Peyer's patch (tissue), 4 donors: ENCODE measurements around the gene FLCN. TPM values are rescaled to one million over a fixed set of nuclear protein-coding genes. Genes with fewer than 3 reads are reported as not detected.
"Not testable (repeated sequence)": the region's sequence is repeated elsewhere in the genome, so short reads cannot be mapped to it uniquely, and the experiment has no call there.

Source experiments
- DNase-seq, 3 donors: peaks; one replicate each; pipeline ENCODE4 v3.0.0-alpha.2; 2017 to 2019
- H3K27ac ChIP-seq, 4 donors: fragments of 200-600 bp; sonication (generic); one replicate each; pipeline ENCODE4 v1.5.1; 2016 to 2019
- H3K27me3 ChIP-seq, 2 donors: fragments of 200-600 bp; sonication (generic); one replicate each; pipeline ENCODE4 v1.5.1; 2019
- H3K36me3 ChIP-seq, 3 donors: fragments of 200-600 bp; sonication (generic); one replicate each; pipeline ENCODE4 v1.5.1; 2016 to 2019
- H3K4me1 ChIP-seq, 4 donors: fragments of 200-600 bp; sonication (generic); one replicate each; pipeline ENCODE4 v1.5.1; 2016 to 2019
- H3K4me3 ChIP-seq, 4 donors: fragments of 200-600 bp; sonication (generic); 1 replicate in 3 of 4; 2 replicates in 1 of 4; pipeline ENCODE4 v1.5.1; 2016 to 2019; ENCODE audit warnings: mild to moderate bottlenecking in 1 of 4
- H3K9me3 ChIP-seq, 4 donors: fragments of 200-600 bp; sonication (generic); one replicate each; pipeline ENCODE4 v1.5.1; 2016 to 2019; ENCODE audit warnings: mild to moderate bottlenecking in 1 of 4
- POLR2A ChIP-seq, 2 donors: fragments of 450-650 bp; IDR thresholded peaks; one replicate each; pipeline ENCODE4 v1.5.1; 2017; ENCODE audit warnings: antibody characterized with exemption in 2 of 2, mild to moderate bottlenecking in 2 of 2, moderate library complexity in 2 of 2
- total RNA-seq, 4 donors: library from RNA; depleted of rRNA; stranded (reverse); fragments of >200 nt; gene quantifications; one replicate each; pipeline ENCODE4 v1.1.0, GENCODE V29; 2016
- TF ChIP-seq, protein P1 (sequence below), 6 experiments: fragments of 450-650 bp in 4 of 6; fragments of 200-600 bp in 2 of 6; sonication (generic) in 1 of 6; IDR thresholded peaks; one replicate each; pipeline ENCODE4 v1.5.1; 2017 to 2019; ENCODE audit warnings: antibody characterized with exemption in 6 of 6, mild to moderate bottlenecking in 3 of 6, moderate library complexity in 1 of 6

Gene FLCN
- total RNA-seq, 4 donors from 2014 or later, result 186 to 243 (median 210) TPM

DNA sequence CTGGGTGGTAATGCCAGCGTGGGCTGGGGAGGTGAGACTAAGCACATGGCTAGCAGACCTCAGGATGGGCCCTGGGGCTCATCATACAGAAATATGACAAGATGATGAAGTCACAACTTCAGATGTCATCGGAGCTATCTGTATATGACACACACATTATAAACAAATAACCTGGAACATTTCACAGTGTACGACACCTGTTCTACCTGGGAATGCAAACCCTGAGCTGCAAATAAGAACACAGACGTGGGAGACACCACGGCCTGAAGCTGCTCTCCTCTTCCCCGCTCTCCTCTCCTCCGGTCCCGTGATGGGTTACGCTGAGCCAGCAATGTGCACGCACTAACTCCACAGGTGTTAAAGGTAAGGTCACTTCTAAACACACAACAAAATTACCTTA is 35.7 kb downstream of the FLCN start:
- Histone ChIP-seq H3K27me3 (no peaks in the 10 kb centered on the region), H3K4me1 (peaks cover 0 to 39% (median 14%) of the 10 kb centered on the region in 4 donors), H3K9me3 (no peaks in the 10 kb centered on the region), H3K36me3 (no peaks in the 10 kb centered on the region), H3K27ac (peak overlapping the region in 3 of 4 donors; percentile 2 to 73 (median 37)), H3K4me3 (no peak overlapping the region)
- DNase-seq, result no peak
- TF ChIP-seq, protein P1, sequence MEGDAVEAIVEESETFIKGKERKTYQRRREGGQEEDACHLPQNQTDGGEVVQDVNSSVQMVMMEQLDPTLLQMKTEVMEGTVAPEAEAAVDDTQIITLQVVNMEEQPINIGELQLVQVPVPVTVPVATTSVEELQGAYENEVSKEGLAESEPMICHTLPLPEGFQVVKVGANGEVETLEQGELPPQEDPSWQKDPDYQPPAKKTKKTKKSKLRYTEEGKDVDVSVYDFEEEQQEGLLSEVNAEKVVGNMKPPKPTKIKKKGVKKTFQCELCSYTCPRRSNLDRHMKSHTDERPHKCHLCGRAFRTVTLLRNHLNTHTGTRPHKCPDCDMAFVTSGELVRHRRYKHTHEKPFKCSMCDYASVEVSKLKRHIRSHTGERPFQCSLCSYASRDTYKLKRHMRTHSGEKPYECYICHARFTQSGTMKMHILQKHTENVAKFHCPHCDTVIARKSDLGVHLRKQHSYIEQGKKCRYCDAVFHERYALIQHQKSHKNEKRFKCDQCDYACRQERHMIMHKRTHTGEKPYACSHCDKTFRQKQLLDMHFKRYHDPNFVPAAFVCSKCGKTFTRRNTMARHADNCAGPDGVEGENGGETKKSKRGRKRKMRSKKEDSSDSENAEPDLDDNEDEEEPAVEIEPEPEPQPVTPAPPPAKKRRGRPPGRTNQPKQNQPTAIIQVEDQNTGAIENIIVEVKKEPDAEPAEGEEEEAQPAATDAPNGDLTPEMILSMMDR (IDR thresholded peaks at IDR 0.05), result no peak
- TF ChIP-seq POLR2A (IDR thresholded peaks at IDR 0.05), result no peak

- no peaks in the 10 kb centered on the region for H3K27me3 ChIP-seq
- peak overlapping the region in 3 of 4 donors; percentile 2 to 73 (median 37) for H3K27ac ChIP-seq
- TF ChIP-seq, protein P1 (IDR thresholded peaks at IDR 0.05), result no peak
- TF ChIP-seq POLR2A (IDR thresholded peaks at IDR 0.05), result no peak
- no peaks in the 10 kb centered on the region for H3K36me3 ChIP-seq
- H3K4me3 ChIP-seq, result no peak overlapping the region
- DNase-seq, result no peak
- peaks cover 0 to 35% (median 12%) of the 10 kb centered on the region in 4 donors for H3K4me1 ChIP-seq
- no peaks in the 10 kb centered on the region for H3K9me3 ChIP-seq
Measured at GRCh38 chr17:17200831-17201230, 36.1 kb downstream of the FLCN start.

GRCh38 chr17:17200311-17200710 is 36.7 kb downstream of the FLCN start:
- Histone ChIP-seq H3K36me3 (no peaks in the 10 kb centered on the region), H3K4me1 (peaks cover 0 to 30% (median 9%) of the 10 kb centered on the region in 4 donors), H3K27ac (peak overlapping the region in 2 of 4 donors; percentile 38 to 73), H3K27me3 (no peaks in the 10 kb centered on the region), H3K4me3 (no peak overlapping the region), H3K9me3 (no peaks in the 10 kb centered on the region)
- no peak for DNase-seq
- no peak for TF ChIP-seq POLR2A (IDR thresholded peaks at IDR 0.05)
- TF ChIP-seq, protein P1 (IDR thresholded peaks at IDR 0.05), result no peak

GRCh38 chr17:17198281-17198680 is 38.7 kb downstream of the FLCN start:
- no peak for TF ChIP-seq POLR2A (IDR thresholded peaks at IDR 0.05)

GRCh38 chr17:17196776-17197175 is 40.2 kb downstream of the FLCN start:
- Histone ChIP-seq H3K36me3 (no peaks in the 10 kb centered on the region), H3K27me3 (no peaks in the 10 kb centered on the region), H3K4me3 (no peak overlapping the region), H3K27ac (no peak overlapping the region), H3K4me1 (peaks cover 0 to 14% (median 0%) of the 10 kb centered on the region in 4 donors), H3K9me3 (no peaks in the 10 kb centered on the region)
- DNase-seq, result no peak
- TF ChIP-seq POLR2A (IDR thresholded peaks at IDR 0.05), result no peak
- TF ChIP-seq, protein P1 (IDR thresholded peaks at IDR 0.05), result no peak

More at GRCh38 chr17:17198281-17198680, 38.7 kb downstream of the FLCN start:
- Histone ChIP-seq H3K27ac (no peak overlapping the region), H3K4me1 (peaks cover 0 to 14% (median 0%) of the 10 kb centered on the region in 4 donors), H3K4me3 (no peak overlapping the region), H3K9me3 (no peaks in the 10 kb centered on the region), H3K27me3 (no peaks in the 10 kb centered on the region), H3K36me3 (no peaks in the 10 kb centered on the region)
- no peak for DNase-seq

- not testable (repeated sequence) for H3K4me3 ChIP-seq, H3K27me3 ChIP-seq, H3K36me3 ChIP-seq, DNase-seq, H3K4me1 ChIP-seq, H3K27ac ChIP-seq, H3K9me3 ChIP-seq
Measured at GRCh38 chr17:17195466-17195865, 41.5 kb downstream of the FLCN start.

DNA sequence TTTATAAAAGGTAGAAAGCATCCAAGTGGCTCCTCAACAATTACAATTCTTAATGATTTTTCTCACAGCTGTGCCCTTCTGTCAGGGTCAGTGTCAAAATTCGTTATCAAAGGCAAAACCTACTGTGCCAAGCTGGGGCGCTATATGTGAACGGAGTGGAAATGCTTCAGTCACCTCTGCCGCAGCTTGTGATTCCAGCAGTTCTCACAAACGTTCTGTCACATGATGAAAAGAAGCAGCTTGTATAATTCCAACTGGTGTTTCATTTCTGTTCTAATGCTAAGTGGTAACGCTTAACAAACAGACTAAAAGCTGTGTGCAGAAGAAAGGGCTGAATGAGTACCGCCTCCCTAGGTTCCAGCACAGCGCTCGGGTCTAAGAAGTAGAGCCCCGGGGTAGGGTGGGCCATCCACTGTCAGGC is 45.0 kb downstream of the FLCN start:
- DNase-seq, result no peak
- Histone ChIP-seq H3K4me1 (no peaks in the 10 kb centered on the region), H3K27ac (peak overlapping the region in 2 of 4 donors; percentile 57 to 59), H3K36me3 (peaks cover 0 to 19% (median 0%) of the 10 kb centered on the region in 3 donors), H3K4me3 (no peak overlapping the region), H3K27me3 (no peaks in the 10 kb centered on the region), H3K9me3 (no peaks in the 10 kb centered on the region)
- TF ChIP-seq, protein P1 (IDR thresholded peaks at IDR 0.05), result no peak
